ENCODE results near the gene GINS1.

The GINS1 gene

GRCh38 chr20:25491446-25492038 lies 84.1 kb downstream of the GINS1 start:
- no peak for TF ChIP-seq POLR2AphosphoS5 (IDR thresholded peaks at IDR 0.05; ENCODE audit: low read depth)
- TF ChIP-seq, protein P1, sequence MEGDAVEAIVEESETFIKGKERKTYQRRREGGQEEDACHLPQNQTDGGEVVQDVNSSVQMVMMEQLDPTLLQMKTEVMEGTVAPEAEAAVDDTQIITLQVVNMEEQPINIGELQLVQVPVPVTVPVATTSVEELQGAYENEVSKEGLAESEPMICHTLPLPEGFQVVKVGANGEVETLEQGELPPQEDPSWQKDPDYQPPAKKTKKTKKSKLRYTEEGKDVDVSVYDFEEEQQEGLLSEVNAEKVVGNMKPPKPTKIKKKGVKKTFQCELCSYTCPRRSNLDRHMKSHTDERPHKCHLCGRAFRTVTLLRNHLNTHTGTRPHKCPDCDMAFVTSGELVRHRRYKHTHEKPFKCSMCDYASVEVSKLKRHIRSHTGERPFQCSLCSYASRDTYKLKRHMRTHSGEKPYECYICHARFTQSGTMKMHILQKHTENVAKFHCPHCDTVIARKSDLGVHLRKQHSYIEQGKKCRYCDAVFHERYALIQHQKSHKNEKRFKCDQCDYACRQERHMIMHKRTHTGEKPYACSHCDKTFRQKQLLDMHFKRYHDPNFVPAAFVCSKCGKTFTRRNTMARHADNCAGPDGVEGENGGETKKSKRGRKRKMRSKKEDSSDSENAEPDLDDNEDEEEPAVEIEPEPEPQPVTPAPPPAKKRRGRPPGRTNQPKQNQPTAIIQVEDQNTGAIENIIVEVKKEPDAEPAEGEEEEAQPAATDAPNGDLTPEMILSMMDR (IDR thresholded peaks at IDR 0.05; ENCODE audit: insufficient read depth, low read length) = no peak
- no peak for TF ChIP-seq GABPA (IDR thresholded peaks at IDR 0.05; ENCODE audit: low read depth)
- no peak for TF ChIP-seq SPI1 (IDR thresholded peaks at IDR 0.05; ENCODE audit: borderline replicate concordance, low read depth)
- no peak for TF ChIP-seq REST (IDR thresholded peaks at IDR 0.05; ENCODE audit: insufficient replicate concordance, low read depth)

GRCh38 chr20:25493137-25493536 lies 85.7 kb downstream of the GINS1 start:
- Histone ChIP-seq H3K27ac (replicated peaks) (no peak overlapping the region), H3K4me3 (replicated peaks; ENCODE audit: insufficient read depth, low read length) (no peak overlapping the region), H3K27me3 (ENCODE audit: insufficient read depth, poor library complexity, severe bottlenecking) (no peaks in the 10 kb centered on the region)
- no peak for DNase-seq (ENCODE audit: low read depth in 1 of 2, low spot score in 1 of 2)
- no peak for TF ChIP-seq SPI1 (IDR thresholded peaks at IDR 0.05; ENCODE audit: borderline replicate concordance, low read depth)
- no peak for TF ChIP-seq POLR2AphosphoS5 (IDR thresholded peaks at IDR 0.05; ENCODE audit: low read depth)
- TF ChIP-seq, protein P1 (IDR thresholded peaks at IDR 0.05; ENCODE audit: insufficient read depth, low read length) = no peak
- TF ChIP-seq REST (IDR thresholded peaks at IDR 0.05; ENCODE audit: insufficient replicate concordance, low read depth) = no peak
- TF ChIP-seq GABPA (IDR thresholded peaks at IDR 0.05; ENCODE audit: low read depth) = no peak

More at GRCh38 chr20:25491446-25492038, 84.1 kb downstream of the GINS1 start:
- no peak overlapping the region for H3K27ac ChIP-seq (replicated peaks)
- peaks cover 4% of the 10 kb centered on the region for H3K27me3 ChIP-seq (ENCODE audit: insufficient read depth, poor library complexity, severe bottlenecking)
- H3K4me3 ChIP-seq (replicated peaks; ENCODE audit: insufficient read depth, low read length) = no peak overlapping the region
- DNase-seq (ENCODE audit: low read depth in 1 of 2, low spot score in 1 of 2) = no peak

GRCh38 chr20:25493748-25494505 lies 86.5 kb downstream of the GINS1 start:
- TF ChIP-seq GABPA (IDR thresholded peaks at IDR 0.05; ENCODE audit: low read depth) (no peak), SPI1 (IDR thresholded peaks at IDR 0.05; ENCODE audit: borderline replicate concordance, low read depth) (no peak), POLR2AphosphoS5 (IDR thresholded peaks at IDR 0.05; ENCODE audit: low read depth) (no peak), REST (IDR thresholded peaks at IDR 0.05; ENCODE audit: insufficient replicate concordance, low read depth) (no peak)
- TF ChIP-seq, protein P1 (IDR thresholded peaks at IDR 0.05; ENCODE audit: insufficient read depth, low read length) = no peak
- no peak overlapping the region for H3K4me3 ChIP-seq (replicated peaks; ENCODE audit: insufficient read depth, low read length)
- no peak for DNase-seq (ENCODE audit: low read depth in 1 of 2, low spot score in 1 of 2)
- no peaks in the 10 kb centered on the region for H3K27me3 ChIP-seq (ENCODE audit: insufficient read depth, poor library complexity, severe bottlenecking)
- no peak overlapping the region for H3K27ac ChIP-seq (replicated peaks)

Data from HL-60 (cell line).